ENCODE data around the gene METTL26.
A peak's percentile ranks its signal among the peaks of the same experiment; 100 is the strongest.
"Not testable (repeated sequence)": the region's sequence is repeated elsewhere in the genome, so short reads cannot be mapped to it uniquely, and the experiment has no call there.

Gene METTL26

GRCh38 chr16:606656-607307 lies 29.3 kb downstream of the METTL26 start:
- no peak overlapping the region for H3K4me3 Mint-ChIP-seq
- peaks cover 2% of the 10 kb centered on the region for H3K4me1 Mint-ChIP-seq (ENCODE audit: low read depth)
- H3K27ac Mint-ChIP-seq = no peak overlapping the region
- H3K36me3 Mint-ChIP-seq (ENCODE audit: low read depth) = peaks cover 4% of the 10 kb centered on the region
- H3K27me3 Mint-ChIP-seq (ENCODE audit: low read depth) = no peaks in the 10 kb centered on the region
- no peak for DNase-seq (ENCODE audit: low spot score)
- H3K9me3 Mint-ChIP-seq = no peaks in the 10 kb centered on the region

DNA sequence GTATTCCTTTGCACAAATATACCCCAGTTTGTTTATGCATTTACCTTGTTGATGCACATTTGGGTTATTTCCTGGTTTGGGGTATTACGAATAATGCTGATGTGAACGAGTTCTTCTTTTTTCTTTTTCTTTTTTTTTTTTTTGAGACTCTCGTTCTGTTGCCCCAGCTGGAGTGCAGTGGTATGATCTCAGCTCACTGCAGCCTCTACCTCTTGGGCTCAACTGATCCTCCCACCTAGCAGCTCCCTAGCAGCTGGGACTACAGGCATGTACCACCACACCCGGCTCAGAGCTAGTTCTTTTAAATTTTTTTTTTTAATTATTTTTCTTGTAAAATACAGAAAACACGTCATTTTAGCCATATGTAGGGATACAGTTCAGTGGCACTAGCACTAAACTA lies 32.2 kb downstream of the METTL26 start:
- Mint-ChIP-seq H3K4me1 (ENCODE audit: low read depth) (peaks cover 2% of the 10 kb centered on the region), H3K36me3 (ENCODE audit: low read depth) (peaks cover 6% of the 10 kb centered on the region), H3K27ac (no peak overlapping the region), H3K27me3 (ENCODE audit: low read depth) (no peaks in the 10 kb centered on the region), H3K9me3 (no peaks in the 10 kb centered on the region), H3K4me3 (no peak overlapping the region)
- DNase-seq (ENCODE audit: low spot score) = no peak

- Mint-ChIP-seq H3K36me3 (ENCODE audit: low read depth) (peaks cover 8% of the 10 kb centered on the region), H3K27ac (no peak overlapping the region), H3K9me3 (no peaks in the 10 kb centered on the region), H3K4me1 (ENCODE audit: low read depth) (peaks cover 2% of the 10 kb centered on the region), H3K27me3 (ENCODE audit: low read depth) (no peaks in the 10 kb centered on the region), H3K4me3 (no peak overlapping the region)
- DNase-seq (ENCODE audit: low spot score) = no peak
Measured at GRCh38 chr16:600781-601180, 35.3 kb downstream of the METTL26 start.

DNA sequence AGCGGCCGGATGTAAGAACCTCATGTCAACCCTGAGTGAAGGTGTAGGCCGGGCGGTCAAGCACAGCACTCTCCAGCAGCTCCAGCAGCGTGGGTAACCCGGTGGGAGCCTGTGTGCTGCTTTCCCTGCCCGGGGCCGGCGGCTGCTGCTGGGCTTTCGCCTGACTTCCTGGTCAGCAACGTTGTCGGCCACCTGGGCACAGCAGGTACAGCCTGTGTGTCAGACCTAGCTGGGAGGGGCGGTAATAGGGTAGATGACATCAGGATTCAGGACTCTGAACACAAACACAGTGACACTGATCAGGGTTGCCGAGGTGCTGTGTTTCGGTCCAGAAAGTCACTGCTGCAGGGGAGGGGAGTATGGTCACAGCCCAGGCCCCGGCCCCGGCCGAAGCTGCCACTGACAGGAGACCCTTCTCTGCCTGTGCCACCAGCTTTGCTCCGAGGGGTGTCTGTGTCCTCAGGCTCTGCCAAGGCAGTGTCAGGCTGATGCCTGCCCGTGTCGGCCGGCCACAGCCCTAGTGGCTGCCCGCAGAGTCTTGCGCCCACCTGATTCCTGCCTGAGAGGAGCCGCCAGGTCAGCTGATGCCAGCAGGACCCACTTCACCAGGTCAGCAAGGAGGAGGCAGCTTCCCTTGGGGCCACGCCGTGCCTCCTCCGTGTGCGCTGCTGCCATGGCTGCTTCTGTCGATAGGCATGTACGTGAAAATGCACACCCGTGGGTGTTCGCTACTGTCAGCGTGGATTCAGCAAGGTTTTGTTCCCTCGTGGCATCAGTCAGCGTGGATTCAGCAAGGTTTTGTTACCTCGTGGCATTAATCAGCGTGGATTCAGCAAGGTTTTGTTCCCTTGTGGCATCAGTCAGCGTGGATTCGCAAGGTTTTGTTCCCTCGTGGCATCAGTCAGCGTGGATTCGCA lies 37.0 kb downstream of the METTL26 start:
- no peaks in the 10 kb centered on the region for H3K9me3 Mint-ChIP-seq
- H3K36me3 Mint-ChIP-seq (ENCODE audit: low read depth) = peaks cover 7% of the 10 kb centered on the region

GRCh38 chr16:597655-598054 lies 38.5 kb downstream of the METTL26 start:
- H3K27ac Mint-ChIP-seq; H3K27me3 Mint-ChIP-seq (ENCODE audit: low read depth); H3K4me3 Mint-ChIP-seq; H3K9me3 Mint-ChIP-seq; H3K36me3 Mint-ChIP-seq (ENCODE audit: low read depth); DNase-seq (ENCODE audit: low spot score); H3K4me1 Mint-ChIP-seq (ENCODE audit: low read depth): not testable (repeated sequence)

More for the DNA sequence above, 37.0 kb downstream of the METTL26 start:
- Mint-ChIP-seq H3K27me3 (ENCODE audit: low read depth) (no peaks in the 10 kb centered on the region), H3K4me3 (no peak overlapping the region), H3K27ac (no peak overlapping the region), H3K4me1 (ENCODE audit: low read depth) (peaks cover 4% of the 10 kb centered on the region)
- DNase-seq (ENCODE audit: low spot score) = no peak

- H3K27ac Mint-ChIP-seq = no peak overlapping the region
- peaks cover 1% of the 10 kb centered on the region for H3K4me1 Mint-ChIP-seq (ENCODE audit: low read depth)
- DNase-seq (ENCODE audit: low spot score) = no peak
- no peaks in the 10 kb centered on the region for H3K27me3 Mint-ChIP-seq (ENCODE audit: low read depth)
- H3K4me3 Mint-ChIP-seq = no peak overlapping the region
- H3K9me3 Mint-ChIP-seq = no peaks in the 10 kb centered on the region
- H3K36me3 Mint-ChIP-seq (ENCODE audit: low read depth) = peaks cover 5% of the 10 kb centered on the region
Measured at GRCh38 chr16:596736-597060, 39.4 kb downstream of the METTL26 start.

DNA sequence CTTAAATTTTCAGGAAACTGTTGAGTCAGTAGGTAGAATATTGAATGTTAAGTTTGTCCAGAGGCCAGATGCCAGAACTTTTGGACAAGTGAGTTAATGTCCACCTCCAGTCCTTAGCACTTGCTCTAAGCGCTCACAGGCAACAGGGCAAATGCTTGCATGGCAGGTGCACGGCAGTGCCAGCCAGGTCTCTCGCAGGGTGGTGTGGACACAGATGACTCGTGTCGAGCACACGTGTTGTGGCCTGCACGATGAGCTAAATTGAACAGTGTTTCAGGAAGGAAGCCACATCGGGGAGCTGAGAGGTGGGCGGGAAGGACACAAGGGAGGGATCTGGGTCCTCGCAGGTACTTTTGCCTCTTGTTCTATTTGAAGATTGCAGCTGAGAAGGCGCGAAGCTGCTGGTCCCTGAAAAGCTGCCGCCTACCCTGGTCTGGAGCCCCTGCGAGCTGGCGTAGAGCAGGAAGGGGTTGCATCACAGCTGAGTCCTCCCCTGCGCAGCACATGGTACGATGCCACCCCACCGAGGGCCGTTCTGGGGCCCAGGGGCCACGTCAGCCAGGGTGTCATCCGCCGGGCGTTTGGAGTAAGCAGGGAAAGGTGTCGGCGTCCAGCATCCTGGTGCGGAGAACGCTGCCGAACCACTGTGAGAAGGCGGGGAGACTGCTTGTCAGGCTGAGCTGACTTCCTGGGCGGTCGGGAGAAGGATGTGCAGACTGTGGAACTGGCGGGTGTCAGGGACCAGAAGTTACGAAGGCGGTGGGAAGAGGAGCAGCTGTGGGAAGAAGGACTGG lies 40.0 kb downstream of the METTL26 start:
- DNase-seq (ENCODE audit: low spot score) = no peak
- Mint-ChIP-seq H3K27me3 (ENCODE audit: low read depth) (no peaks in the 10 kb centered on the region), H3K4me1 (ENCODE audit: low read depth) (peaks cover 3% of the 10 kb centered on the region), H3K4me3 (no peak overlapping the region), H3K9me3 (no peaks in the 10 kb centered on the region), H3K27ac (no peak overlapping the region), H3K36me3 (ENCODE audit: low read depth) (peaks cover 5% of the 10 kb centered on the region)

GRCh38 chr16:595094-595528 lies 41.0 kb downstream of the METTL26 start:
- Mint-ChIP-seq H3K4me1 (ENCODE audit: low read depth) (peaks cover 9% of the 10 kb centered on the region), H3K27ac (no peak overlapping the region)
- no peak for DNase-seq (ENCODE audit: low spot score)

DNA sequence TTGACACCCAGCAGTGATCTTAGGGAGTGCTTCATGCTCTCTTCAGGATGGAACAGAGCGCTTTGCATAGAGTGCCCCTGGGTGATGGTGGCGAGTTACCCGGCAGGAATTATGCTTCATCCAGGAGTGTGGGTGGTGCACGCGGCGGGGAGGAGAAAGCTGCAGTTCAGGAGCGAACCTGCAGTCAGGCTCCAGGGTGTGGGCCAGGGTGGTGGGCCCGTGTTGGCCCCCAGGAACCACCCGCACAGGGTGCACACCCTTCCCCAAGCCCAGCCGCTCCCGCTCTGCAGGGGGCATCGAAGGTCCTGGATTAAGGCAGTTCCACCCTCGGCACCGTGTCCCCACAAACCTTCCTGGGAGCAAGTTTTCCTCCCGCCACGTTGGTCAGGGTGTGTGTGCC lies 42.3 kb downstream of the METTL26 start:
- no peak overlapping the region for H3K27ac Mint-ChIP-seq
- peaks cover 2% of the 10 kb centered on the region for H3K36me3 Mint-ChIP-seq (ENCODE audit: low read depth)
- DNase-seq (ENCODE audit: low spot score) = no peak
- H3K4me3 Mint-ChIP-seq = no peak overlapping the region
- peaks cover 9% of the 10 kb centered on the region for H3K4me1 Mint-ChIP-seq (ENCODE audit: low read depth)
- peaks cover 2% of the 10 kb centered on the region for H3K27me3 Mint-ChIP-seq (ENCODE audit: low read depth)
- no peaks in the 10 kb centered on the region for H3K9me3 Mint-ChIP-seq

More at GRCh38 chr16:595094-595528, 41.0 kb downstream of the METTL26 start:
- Mint-ChIP-seq H3K4me3 (no peak overlapping the region), H3K9me3 (no peaks in the 10 kb centered on the region), H3K36me3 (ENCODE audit: low read depth) (peaks cover 4% of the 10 kb centered on the region), H3K27me3 (ENCODE audit: low read depth) (no peaks in the 10 kb centered on the region)

- H3K9me3 Mint-ChIP-seq = no peaks in the 10 kb centered on the region
- H3K4me3 Mint-ChIP-seq = no peak overlapping the region
Measured at GRCh38 chr16:593406-593805, 42.7 kb downstream of the METTL26 start.

GRCh38 chr16:592518-593306 lies 43.4 kb downstream of the METTL26 start:
- H3K9me3 Mint-ChIP-seq = no peaks in the 10 kb centered on the region
- no peak overlapping the region for H3K4me3 Mint-ChIP-seq
- H3K36me3 Mint-ChIP-seq (ENCODE audit: low read depth) = no peaks in the 10 kb centered on the region
- peaks cover 15% of the 10 kb centered on the region for H3K4me1 Mint-ChIP-seq (ENCODE audit: low read depth)
- H3K27ac Mint-ChIP-seq = no peak overlapping the region
- H3K27me3 Mint-ChIP-seq (ENCODE audit: low read depth) = peaks cover 2% of the 10 kb centered on the region
- DNase-seq (ENCODE audit: low spot score) = no peak

More at GRCh38 chr16:593406-593805, 42.7 kb downstream of the METTL26 start:
- Mint-ChIP-seq H3K36me3 (ENCODE audit: low read depth) (no peaks in the 10 kb centered on the region), H3K27me3 (ENCODE audit: low read depth) (peaks cover 2% of the 10 kb centered on the region), H3K27ac (no peak overlapping the region), H3K4me1 (ENCODE audit: low read depth) (peaks cover 11% of the 10 kb centered on the region)
- DNase-seq (ENCODE audit: low spot score) = no peak

DNA sequence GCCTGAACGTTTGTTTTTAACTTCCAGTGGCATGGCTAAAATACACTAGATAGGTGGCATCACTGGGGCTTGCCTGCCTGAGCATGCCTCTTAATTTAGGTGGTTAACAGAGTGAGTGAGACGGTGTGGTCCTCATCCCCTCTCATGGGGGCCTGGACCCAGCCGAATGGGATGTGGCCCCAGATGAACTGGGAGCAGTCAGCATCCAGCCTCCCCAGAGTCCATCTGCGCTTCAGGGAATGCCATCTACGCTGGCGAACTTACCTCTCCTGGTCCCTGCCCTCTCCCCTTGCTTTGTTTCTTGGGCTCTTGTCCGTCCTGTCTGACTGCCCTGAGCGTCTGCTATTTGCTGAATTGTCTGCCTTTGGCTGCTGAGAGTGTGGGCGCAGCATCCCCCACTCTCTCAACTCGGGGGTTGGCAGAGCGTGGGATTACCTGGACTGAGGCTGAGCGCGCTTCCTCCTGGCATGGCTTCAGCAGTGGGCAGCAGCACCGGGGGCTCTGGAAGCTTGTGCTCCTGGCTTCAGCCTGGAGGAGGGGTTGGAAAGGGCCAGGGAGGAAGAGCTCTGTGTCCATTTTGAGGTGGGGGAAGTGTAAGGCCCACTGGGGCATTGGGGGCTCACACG lies 44.1 kb downstream of the METTL26 start:
- Mint-ChIP-seq H3K36me3 (ENCODE audit: low read depth) (peaks cover 2% of the 10 kb centered on the region), H3K27ac (no peak overlapping the region), H3K9me3 (no peaks in the 10 kb centered on the region), H3K4me3 (no peak overlapping the region), H3K27me3 (ENCODE audit: low read depth) (peaks cover 2% of the 10 kb centered on the region), H3K4me1 (ENCODE audit: low read depth) (peaks cover 20% of the 10 kb centered on the region)
- no peak for DNase-seq (ENCODE audit: low spot score)

- Mint-ChIP-seq H3K36me3 (ENCODE audit: low read depth) (peaks cover 2% of the 10 kb centered on the region), H3K27me3 (ENCODE audit: low read depth) (peaks cover 2% of the 10 kb centered on the region), H3K4me3 (peak overlapping the region; percentile 87), H3K4me1 (ENCODE audit: low read depth) (peaks cover 20% of the 10 kb centered on the region), H3K27ac (peak overlapping the region; percentile 79), H3K9me3 (no peaks in the 10 kb centered on the region)
- no peak for DNase-seq (ENCODE audit: low spot score)
Measured at GRCh38 chr16:591231-591630, 44.9 kb downstream of the METTL26 start.

Data from T-helper 2 cell treated with Interferon-gamma antibody and Interleukin-4, amounts not matched to agents 5 μg/mL and 100 μg/mL, for 36 hours (primary cell).